ENCODE data around the gene SUSD1. TPM values are rescaled to one million over a fixed set of nuclear protein-coding genes. Genes with fewer than 3 reads are reported as not detected.

SUSD1 gene
- total and polyA plus RNA-seq, 2 experiments from 2014 or later: 4.2 to 8.4 TPM

GRCh38 chr9:112184946-112185345 is 9.8 kb upstream of the SUSD1 start:
- 88 to 95% methylated on average over 2 of the region's 2 CpGs for WGBS, 2 experiments (ENCODE audit: low coverage in 1 of 2, low lambda C conversion rate in 2 of 2, missing lambda C conversion rate in 2 of 2)

GRCh38 chr9:112184221-112184620 is 9.1 kb upstream of the SUSD1 start:
- Histone ChIP-seq H3K4me3 (no peak overlapping the region), H3F3A (ENCODE audit: insufficient read depth) (peaks cover 7% of the 10 kb centered on the region; the same call in 1 of the 2 replicates), H3K4me2 (ENCODE audit: unreplicated experiment) (no peak overlapping the region), H3K36me3 (ENCODE audit: low read depth) (no peaks in the 10 kb centered on the region), H3K9me2 (ENCODE audit: insufficient read depth) (no peaks in the 10 kb centered on the region; the same call in 1 of the 2 replicates), H3K79me2 (ENCODE audit: insufficient read depth) (no peaks in the 10 kb centered on the region), H3K9ac (no peak overlapping the region), H2AFZ (no peak overlapping the region), H3K27ac (no peak overlapping the region), H3K9me3 (ENCODE audit: low read depth) (no peaks in the 10 kb centered on the region), H4K20me1 (ENCODE audit: insufficient read depth) (no peaks in the 10 kb centered on the region), H3K4me1 (ENCODE audit: insufficient read depth) (no peaks in the 10 kb centered on the region), H3K27me3 (replicated peaks; ENCODE audit: insufficient read depth) (no peaks in the 10 kb centered on the region)
- no peak for DNase-seq
- no peak for TF ChIP-seq EZH2 (IDR thresholded peaks at IDR 0.05; ENCODE audit: insufficient read depth, poor library complexity, severe bottlenecking)
- no peak for TF ChIP-seq EZH2phosphoT487 (IDR thresholded peaks at IDR 0.05; ENCODE audit: insufficient read depth, low read depth)
- WGBS, 2 experiments (ENCODE audit: low coverage in 1 of 2, low lambda C conversion rate in 2 of 2, missing lambda C conversion rate in 2 of 2): 82 to 84% methylated on average over 3 of the region's 3 CpGs
- in situ Hi-C loops (cut with MboI): no loop called here

More at GRCh38 chr9:112184946-112185345, 9.8 kb upstream of the SUSD1 start:
- H3K4me3 ChIP-seq: no peak overlapping the region
- H3K4me2 ChIP-seq (ENCODE audit: unreplicated experiment): no peak overlapping the region
- H3K79me2 ChIP-seq (ENCODE audit: insufficient read depth): no peaks in the 10 kb centered on the region
- no peaks in the 10 kb centered on the region for H3K4me1 ChIP-seq (ENCODE audit: insufficient read depth)
- H4K20me1 ChIP-seq (ENCODE audit: insufficient read depth): no peaks in the 10 kb centered on the region
- no peaks in the 10 kb centered on the region; the same call in 1 of the 2 replicates for H3K9me2 ChIP-seq (ENCODE audit: insufficient read depth)
- in situ Hi-C loops (cut with MboI): no loop called here
- H2AFZ ChIP-seq: no peak overlapping the region
- no peaks in the 10 kb centered on the region for H3K36me3 ChIP-seq (ENCODE audit: low read depth)
- H3K9me3 ChIP-seq (ENCODE audit: low read depth): no peaks in the 10 kb centered on the region
- H3F3A ChIP-seq (ENCODE audit: insufficient read depth): 0 out of 2 replicates have a peak, but pooled peaks cover 4% of the 10 kb centered on the region
- H3K9ac ChIP-seq: no peak overlapping the region
- no peaks in the 10 kb centered on the region for H3K27me3 ChIP-seq (replicated peaks; ENCODE audit: insufficient read depth)
- DNase-seq: no peak
- H3K27ac ChIP-seq: no peak overlapping the region
- TF ChIP-seq EZH2 (IDR thresholded peaks at IDR 0.05; ENCODE audit: insufficient read depth, poor library complexity, severe bottlenecking) (no peak), EZH2phosphoT487 (IDR thresholded peaks at IDR 0.05; ENCODE audit: insufficient read depth, low read depth) (no peak)

- H3K4me2 ChIP-seq (ENCODE audit: unreplicated experiment): no peak overlapping the region
- in situ Hi-C loops (cut with MboI): no loop called here
- no peak overlapping the region for H2AFZ ChIP-seq
- no peaks in the 10 kb centered on the region for H3K9me3 ChIP-seq (ENCODE audit: low read depth)
- H3F3A ChIP-seq (ENCODE audit: insufficient read depth): peaks cover 12% of the 10 kb centered on the region; the same call in 1 of the 2 replicates
- H3K9ac ChIP-seq: no peak overlapping the region
- H3K79me2 ChIP-seq (ENCODE audit: insufficient read depth): no peaks in the 10 kb centered on the region
- no peaks in the 10 kb centered on the region; the same call in 1 of the 2 replicates for H3K9me2 ChIP-seq (ENCODE audit: insufficient read depth)
- WGBS, 2 experiments (ENCODE audit: low coverage in 1 of 2, low lambda C conversion rate in 2 of 2, missing lambda C conversion rate in 2 of 2): 32 to 35% methylated on average over 3 of the region's 3 CpGs
- DNase-seq: peak; percentile 19
- H3K27me3 ChIP-seq (replicated peaks; ENCODE audit: insufficient read depth): no peaks in the 10 kb centered on the region
- no peaks in the 10 kb centered on the region for H3K4me1 ChIP-seq (ENCODE audit: insufficient read depth)
- TF ChIP-seq EZH2 (IDR thresholded peaks at IDR 0.05; ENCODE audit: insufficient read depth, poor library complexity, severe bottlenecking) (no peak), EZH2phosphoT487 (IDR thresholded peaks at IDR 0.05; ENCODE audit: insufficient read depth, low read depth) (no peak)
- H3K36me3 ChIP-seq (ENCODE audit: low read depth): no peaks in the 10 kb centered on the region
- H3K27ac ChIP-seq: no peak overlapping the region
- H3K4me3 ChIP-seq: no peak overlapping the region
- H4K20me1 ChIP-seq (ENCODE audit: insufficient read depth): no peaks in the 10 kb centered on the region
Observed at GRCh38 chr9:112180387-112180881, 5.3 kb upstream of the SUSD1 start.

- no peaks in the 10 kb centered on the region for H3K9me3 ChIP-seq (ENCODE audit: low read depth)
- H3K27ac ChIP-seq: no peak overlapping the region
- no peaks in the 10 kb centered on the region for H3K4me1 ChIP-seq (ENCODE audit: insufficient read depth)
- no peaks in the 10 kb centered on the region for H4K20me1 ChIP-seq (ENCODE audit: insufficient read depth)
- no peak for DNase-seq
- TF ChIP-seq EZH2 (IDR thresholded peaks at IDR 0.05; ENCODE audit: insufficient read depth, poor library complexity, severe bottlenecking) (no peak), EZH2phosphoT487 (IDR thresholded peaks at IDR 0.05; ENCODE audit: insufficient read depth, low read depth) (no peak)
- no peaks in the 10 kb centered on the region for H3K79me2 ChIP-seq (ENCODE audit: insufficient read depth)
- no peak overlapping the region for H3K4me3 ChIP-seq
- no peak overlapping the region for H3K4me2 ChIP-seq (ENCODE audit: unreplicated experiment)
- H3K9me2 ChIP-seq (ENCODE audit: insufficient read depth): no peaks in the 10 kb centered on the region; the same call in 1 of the 2 replicates
- H3K27me3 ChIP-seq (replicated peaks; ENCODE audit: insufficient read depth): no peaks in the 10 kb centered on the region
- H3F3A ChIP-seq (ENCODE audit: insufficient read depth): peaks cover 12% of the 10 kb centered on the region; the same call in 1 of the 2 replicates
- no peak overlapping the region; the same call in 1 of the 2 replicates for H2AFZ ChIP-seq
- 14 to 20% methylated on average over 4 of the region's 4 CpGs for WGBS, 2 experiments (ENCODE audit: low coverage in 1 of 2, low lambda C conversion rate in 2 of 2, missing lambda C conversion rate in 2 of 2)
- in situ Hi-C loops (cut with MboI): no loop called here
- H3K36me3 ChIP-seq (ENCODE audit: low read depth): no peaks in the 10 kb centered on the region
- H3K9ac ChIP-seq: no peak overlapping the region
Observed at GRCh38 chr9:112179816-112180215, 4.7 kb upstream of the SUSD1 start.
